Skeletal muscle satellite cell (primary cell): ENCODE data around the gene CES1.
"Not testable (repeated sequence)": the region's sequence is repeated elsewhere in the genome, so short reads cannot be mapped to it uniquely, and the experiment has no call there.

Source experiments
- H3K27me3 ChIP-seq: 2 replicates; pipeline ENCODE4 v1.7.0; 2013; ENCODE audit warnings: low read length; ENCODE audit not compliant: control insufficient read depth, insufficient read depth
- H3K36me3 ChIP-seq: 2 replicates; pipeline ENCODE4 v1.7.0; 2013; ENCODE audit warnings: mild to moderate bottlenecking, control low read depth, low read length; ENCODE audit not compliant: insufficient read depth
- H3K4me1 ChIP-seq: 2 replicates; pipeline ENCODE4 v1.7.0; 2013; ENCODE audit warnings: low read length; ENCODE audit not compliant: control insufficient read depth, insufficient read depth
- H3K4me2 ChIP-seq: 2 replicates; pipeline ENCODE4 v1.7.0; 2013; ENCODE audit warnings: mild to moderate bottlenecking, low read length
- H3K4me3 ChIP-seq: 2 replicates; pipeline ENCODE4 v1.7.0; 2013; ENCODE audit warnings: low read length
- H3K9ac ChIP-seq: 2 replicates; pipeline ENCODE4 v1.7.0; 2013; ENCODE audit warnings: mild to moderate bottlenecking, low read depth, low read length, moderate library complexity
- H3K9me3 ChIP-seq: replicated peaks from 2 replicates; pipeline ENCODE4 v1.7.0; 2013; ENCODE audit warnings: mild to moderate bottlenecking, control low read depth, low read length

Gene CES1

GRCh38 chr16:55756963-55757362 lies 75.9 kb downstream of the CES1 start:
- no peaks in the 10 kb centered on the region for H3K36me3 ChIP-seq
- H3K9me3 ChIP-seq = no peaks in the 10 kb centered on the region
- H3K4me3 ChIP-seq = no peak overlapping the region
- no peaks in the 10 kb centered on the region for H3K27me3 ChIP-seq
- H3K4me2 ChIP-seq = no peak overlapping the region
- no peak overlapping the region for H3K9ac ChIP-seq
- no peaks in the 10 kb centered on the region for H3K4me1 ChIP-seq

GRCh38 chr16:55754056-55754455 lies 78.8 kb downstream of the CES1 start:
- Histone ChIP-seq H3K27me3 (no peaks in the 10 kb centered on the region), H3K9me3 (no peaks in the 10 kb centered on the region), H3K4me3 (no peak overlapping the region), H3K4me1 (no peaks in the 10 kb centered on the region), H3K9ac (no peak overlapping the region), H3K36me3 (no peaks in the 10 kb centered on the region), H3K4me2 (no peak overlapping the region)

GRCh38 chr16:55753145-55753631 lies 79.7 kb downstream of the CES1 start:
- H3K27me3 ChIP-seq, H3K4me3 ChIP-seq, H3K36me3 ChIP-seq, H3K9me3 ChIP-seq, H3K9ac ChIP-seq, H3K4me1 ChIP-seq, H3K4me2 ChIP-seq: not testable (repeated sequence)
